Posterior vena cava (tissue), 2 donors: ENCODE results near the gene VPS13D. TPM values are rescaled to one million over a fixed set of nuclear protein-coding genes. Genes with fewer than 3 reads are reported as not detected.

Experiments used
- DNase-seq: peaks from one replicate; pipeline ENCODE4 v3.0.0-alpha.2; 2020; ENCODE audit warnings: low spot score
- intact Hi-C, 2 donors: fragments of 100-400 bp; cut with DNase I; formaldehyde crosslinking; loops; one replicate each; pipeline versions ENCODE4 v1.14.1 to v1.14.2; 2022 to 2023
- total RNA-seq, 2 donors: library from RNA; stranded (reverse); fragmentation: NEBNext Ultra II Directional; extraction: Animal tissue kit (Norgen Biotek cat#: 25700); gene quantifications; one replicate each; pipeline ENCODE4 v1.2.1, GENCODE V29; 2021
- donor health status: DM: yes; HTN: yes; CAD: no.
- donor health status: DM: yes; HTN: yes; CAD: no.

VPS13D gene
- total RNA-seq, 2 donors from 2014 or later, result 74.9 to 96.7 TPM

GRCh38 chr1:12542616-12543592 lies 313.1 kb downstream of the VPS13D start:
- no peak for DNase-seq
- intact Hi-C loops, result loop anchor here in 1 of 2 donors (5.0 kb wide), 1 partner anchor 74 kb away; the partner anchor contains the start of gene DHRS3

- no peak for DNase-seq
- intact Hi-C loops, result loop anchor here in 1 of 2 donors (5.0 kb wide), 1 partner anchor 74 kb away; the partner anchor contains the start of gene DHRS3
Measured at GRCh38 chr1:12543740-12544154, 313.9 kb downstream of the VPS13D start.

GRCh38 chr1:12544357-12544756 lies 314.5 kb downstream of the VPS13D start:
- intact Hi-C loops, result loop anchor here in 1 of 2 donors (5.0 kb wide), 1 partner anchor 73 kb away; the partner anchor contains the start of gene DHRS3
- peak; percentile 26 for DNase-seq

- intact Hi-C loops, result loop anchor here in 1 of 2 donors (5.0 kb wide), 1 partner anchor 72 kb away; the partner anchor contains the start of gene DHRS3
- peak; percentile 65 for DNase-seq
Measured at GRCh38 chr1:12544992-12545391, 315.2 kb downstream of the VPS13D start.

- intact Hi-C loops, result no loop called here
- peak; percentile 94 for DNase-seq
Measured at GRCh38 chr1:12546771-12547585, 317.1 kb downstream of the VPS13D start.

- intact Hi-C loops, result no loop called here
- peak; percentile 76 for DNase-seq
Measured at GRCh38 chr1:12547586-12548225, 317.9 kb downstream of the VPS13D start.

- intact Hi-C loops, result no loop called here
Measured at GRCh38 chr1:12548279-12548972, 318.6 kb downstream of the VPS13D start.

GRCh38 chr1:12548973-12549459 lies 319.2 kb downstream of the VPS13D start:
- intact Hi-C loops, result no loop called here
- peak; percentile 94 for DNase-seq

More at GRCh38 chr1:12548279-12548972, 318.6 kb downstream of the VPS13D start:
- peak; percentile 75 for DNase-seq

GRCh38 chr1:12549460-12550349 lies 319.9 kb downstream of the VPS13D start:
- intact Hi-C loops, result loop anchor here (5.0 kb wide), 2 partner anchors 43 to 48 kb away; no protein-coding TSS in a partner anchor
- peak; percentile 95 for DNase-seq

- intact Hi-C loops, result loop anchor here (5.0 kb wide), 2 partner anchors 41 to 46 kb away; no protein-coding TSS in a partner anchor
- peak; percentile 1 for DNase-seq
Measured at GRCh38 chr1:12551584-12551983, 321.8 kb downstream of the VPS13D start.

GRCh38 chr1:12552111-12552888 lies 322.5 kb downstream of the VPS13D start:
- DNase-seq, result peak; percentile 78
- intact Hi-C loops, result loop anchor here (5.0 kb wide), 2 partner anchors 40 to 45 kb away; no protein-coding TSS in a partner anchor

- intact Hi-C loops, result loop anchor here (5.0 kb wide), 2 partner anchors 39 to 44 kb away; no protein-coding TSS in a partner anchor
- DNase-seq, result peak; percentile 77
Measured at GRCh38 chr1:12552951-12553921, 323.4 kb downstream of the VPS13D start.

GRCh38 chr1:12553963-12554362 lies 324.1 kb downstream of the VPS13D start:
- DNase-seq, result peak; percentile 44
- intact Hi-C loops, result loop anchor here (5.0 kb wide), 2 partner anchors 38 to 43 kb away; no protein-coding TSS in a partner anchor

GRCh38 chr1:12554521-12555305 lies 324.9 kb downstream of the VPS13D start:
- DNase-seq, result peak; percentile 42
- intact Hi-C loops, result loop anchor here (5.0 kb wide), 2 partner anchors 38 to 43 kb away; no protein-coding TSS in a partner anchor
